H1 (cell line): Measurements from ENCODE around the gene SLC36A2. TPM values are rescaled to one million over a fixed set of nuclear protein-coding genes. Genes with fewer than 3 reads are reported as not detected.

Source experiments
- CTCF ChIA-PET: fragments of 300-600 bp; sonication (Branson Sonifier 250); formaldehyde crosslinking; loops from one replicate; lab custom pipeline; 2021; ENCODE audit not compliant: partially characterized antibody; lab: Charles Lee
- POLR2A ChIA-PET: fragments of 300-600 bp; sonication (Branson Sonifier 250); formaldehyde crosslinking; loops from one replicate; lab custom pipeline; 2021; ENCODE audit warnings: inconsistent platforms; ENCODE audit not compliant: partially characterized antibody; lab: Charles Lee
- DNase-seq, 2 experiments: peaks; one replicate each; pipeline versions ENCODE4 v3.0.0 to v3.0.0-alpha.2; 2010 to 2022; ENCODE audit warnings: low spot score in 2 of 2, low read depth in 1 of 2, mixed read lengths in 1 of 2
- FAIRE-seq: peaks from 2 replicates; lab custom pipeline; 2011; peaks lifted over from hg19 to GRCh38; lab: Jason Lieb, UNC
- H2AFZ ChIP-seq: 2 replicates; pipeline ENCODE4 v1.8.1; 2012; ENCODE audit warnings: low read length, inconsistent platforms
- H2AK5ac ChIP-seq: 2 replicates; pipeline ENCODE4 v1.6.1; 2013; ENCODE audit warnings: low read depth, low read length
- H2BK120ac ChIP-seq: replicated peaks from 2 replicates; pipeline ENCODE3; 2013; ENCODE audit warnings: low read depth, low read length, inconsistent platforms
- H2BK12ac ChIP-seq: 2 replicates; pipeline ENCODE4 v1.6.1; 2013; ENCODE audit warnings: low read depth, low read length
- H2BK15ac ChIP-seq: 2 replicates; pipeline ENCODE4 v1.6.1; 2013; ENCODE audit warnings: low read length
- H2BK20ac ChIP-seq: 2 replicates; pipeline ENCODE4 v1.6.1; 2013; ENCODE audit warnings: low read length
- H2BK5ac ChIP-seq: 2 replicates; pipeline ENCODE4 v1.6.1; 2013; ENCODE audit warnings: low read depth, low read length
- H3K14ac ChIP-seq: 2 replicates; pipeline ENCODE4 v1.6.1; 2013; ENCODE audit warnings: inconsistent platforms; ENCODE audit not compliant: insufficient read length
- H3K18ac ChIP-seq: 2 replicates; pipeline ENCODE4 v1.6.1; 2013; ENCODE audit warnings: low read length; ENCODE audit errors: extremely low read depth
- H3K23ac ChIP-seq: 2 replicates; pipeline ENCODE4 v1.6.1; 2013; ENCODE audit warnings: inconsistent platforms; ENCODE audit not compliant: insufficient read length
- H3K23me2 ChIP-seq: 2 replicates; pipeline ENCODE4 v1.6.1; 2013; ENCODE audit warnings: low read depth, low read length
- H3K27ac ChIP-seq: 2 replicates; pipeline ENCODE4 v1.6.1; 2011; ENCODE audit warnings: low read depth, low read length, inconsistent platforms
- H3K27me3 ChIP-seq, 4 experiments: replicated peaks in 1 of 4; 1 replicate in 1 of 4; 2 replicates in 3 of 4; pipeline versions ENCODE4 v1.6.1 to v1.8.1; 2011 to 2013; ENCODE audit warnings: low read length in 3 of 4, mild to moderate bottlenecking in 3 of 4, inconsistent platforms in 2 of 4, mixed read lengths in 2 of 4, moderate library complexity in 1 of 4; ENCODE audit not compliant: control insufficient read depth in 3 of 4, insufficient read depth in 3 of 4; ENCODE audit errors: extremely low read depth in 1 of 4
- H3K36me3 ChIP-seq, 4 experiments: 2 replicates each; pipeline versions ENCODE4 v1.6.1 to v1.8.1; 2011 to 2013; ENCODE audit warnings: mild to moderate bottlenecking in 4 of 4, low read length in 3 of 4, moderate library complexity in 2 of 4, control low read depth in 1 of 4, inconsistent platforms in 1 of 4; ENCODE audit not compliant: insufficient read depth in 4 of 4, control insufficient read depth in 2 of 4
- H3K4ac ChIP-seq: replicated peaks from 2 replicates; pipeline ENCODE3; 2013; ENCODE audit warnings: low read length, low read depth, mixed read lengths, inconsistent platforms; ENCODE audit not compliant: insufficient read length
- H3K4me1 ChIP-seq, 4 experiments: replicated peaks in 1 of 4; 1 replicate in 1 of 4; 2 replicates in 3 of 4; pipeline versions ENCODE4 v1.6.1 to v1.8.1; 2011 to 2013; ENCODE audit warnings: low read length in 3 of 4, inconsistent platforms in 2 of 4, mixed read lengths in 1 of 4; ENCODE audit not compliant: insufficient read depth in 4 of 4, control insufficient read depth in 3 of 4
- H3K4me2 ChIP-seq, 2 experiments: 2 replicates each; pipeline versions ENCODE4 v1.6.1 to v1.8.1; 2011 to 2013; ENCODE audit warnings: low read depth in 2 of 2, low read length in 2 of 2, control low read depth in 1 of 2, inconsistent platforms in 1 of 2, mild to moderate bottlenecking in 1 of 2; ENCODE audit not compliant: insufficient read depth in 1 of 2
- H3K4me3 ChIP-seq, 4 experiments: fragments of 200-600, 300-600 bp in 1 of 4; sonication (generic), shearing (Covaris generic), sonication (Bioruptor Twin) in 1 of 4; 2 replicates each; pipeline versions ENCODE4 v1.5.1 to v1.8.1; 2011 to 2016; ENCODE audit warnings: low read length in 4 of 4, low read depth in 3 of 4, control low read depth in 2 of 4, inconsistent platforms in 2 of 4, mild to moderate bottlenecking in 2 of 4, mixed read lengths in 1 of 4, moderate library complexity in 1 of 4; ENCODE audit not compliant: insufficient read depth in 2 of 4; ENCODE audit errors: extremely low read depth in 1 of 4
- H3K56ac ChIP-seq: replicated peaks from 2 replicates; pipeline ENCODE3; 2013; ENCODE audit warnings: low read depth, mild to moderate bottlenecking, mixed read lengths, low read length, inconsistent platforms; ENCODE audit not compliant: insufficient read length
- H3K79me1 ChIP-seq: 2 replicates; pipeline ENCODE4 v1.6.1; 2013; ENCODE audit warnings: low read depth, low read length, control low read depth
- H3K79me2 ChIP-seq, 2 experiments: 2 replicates each; pipeline versions ENCODE4 v1.6.1 to v1.8.1; 2012 to 2013; ENCODE audit warnings: low read length in 2 of 2, mild to moderate bottlenecking in 2 of 2, inconsistent platforms in 1 of 2; ENCODE audit not compliant: insufficient read depth in 2 of 2, control insufficient read depth in 1 of 2
- H3K9ac ChIP-seq, 4 experiments: replicated peaks in 1 of 4; 1 replicate in 1 of 4; 2 replicates in 3 of 4; pipeline versions ENCODE4 v1.6.1 to v1.8.1; 2011 to 2013; ENCODE audit warnings: low read depth in 3 of 4, low read length in 3 of 4, control low read depth in 2 of 4, mild to moderate bottlenecking in 2 of 4, moderate library complexity in 2 of 4, inconsistent platforms in 1 of 4; ENCODE audit errors: extremely low read depth in 1 of 4
- H3K9me3 ChIP-seq, 2 experiments: 2 replicates each; pipeline versions ENCODE4 v1.6.1 to v1.8.1; 2012 to 2013; ENCODE audit warnings: mild to moderate bottlenecking in 2 of 2, moderate library complexity in 2 of 2, control low read depth in 1 of 2, inconsistent platforms in 1 of 2, low read depth in 1 of 2, low read length in 1 of 2, mixed read lengths in 1 of 2; ENCODE audit not compliant: insufficient read depth in 2 of 2
- H4K20me1 ChIP-seq, 2 experiments: replicated peaks in 1 of 2; 2 replicates each; pipeline versions ENCODE3 to v1.8.1; 2011 to 2013; ENCODE audit warnings: inconsistent platforms in 2 of 2, low read length in 2 of 2, mild to moderate bottlenecking in 1 of 2; ENCODE audit not compliant: insufficient read depth in 2 of 2, control insufficient read depth in 1 of 2
- H4K5ac ChIP-seq: 2 replicates; pipeline ENCODE4 v1.6.1; 2013; ENCODE audit warnings: low read length, low read depth, mixed read lengths, inconsistent platforms; ENCODE audit not compliant: insufficient read length
- H4K8ac ChIP-seq: 2 replicates; pipeline ENCODE4 v1.8.0; 2013; ENCODE audit warnings: mild to moderate bottlenecking, moderate library complexity, low read length, inconsistent platforms; ENCODE audit not compliant: insufficient read depth; ENCODE audit errors: extremely low read depth
- H4K91ac ChIP-seq: replicated peaks from 2 replicates; pipeline ENCODE3; 2013; ENCODE audit warnings: low read length, mixed read lengths, inconsistent platforms; ENCODE audit not compliant: insufficient read length
- CEBPB ChIP-seq: IDR thresholded peaks from 2 replicates; pipeline ENCODE4 v1.6.1; 2012; ENCODE audit warnings: low read depth, low read length
- CTCF ChIP-seq, 3 experiments: IDR thresholded peaks; 1 replicate in 2 of 3; 2 replicates in 1 of 3; pipeline versions ENCODE4 v1.5.1 to v1.6.1; 2011; ENCODE audit warnings: low read length in 3 of 3, mild to moderate bottlenecking in 3 of 3, inconsistent platforms in 2 of 3, low read depth in 1 of 3, moderate library complexity in 1 of 3; ENCODE audit not compliant: insufficient read depth in 1 of 3; ENCODE audit errors: control extremely low read depth in 1 of 3
- MAX ChIP-seq: IDR thresholded peaks from 2 replicates; pipeline ENCODE4 v1.6.1; 2012; ENCODE audit warnings: inconsistent platforms
- POU5F1 ChIP-seq: IDR thresholded peaks from 2 replicates; pipeline ENCODE4 v1.6.1; 2011; ENCODE audit warnings: low read depth, mild to moderate bottlenecking, low read length, moderate library complexity
- RAD21 ChIP-seq, 2 experiments: IDR thresholded peaks in 1 of 2; conservative IDR thresholded peaks in 1 of 2; 2 replicates each; pipeline ENCODE4 v1.6.1; 2011; ENCODE audit warnings: low read depth in 2 of 2, low read length in 2 of 2, improper control_type of control experiment in 1 of 2, inconsistent platforms in 1 of 2, mild to moderate bottlenecking in 1 of 2, moderate library complexity in 1 of 2
- WGBS, 2 experiments: shearing (Covaris generic) in 1 of 2; methylation state at CpG; one replicate each; pipeline versions ENCODE4 v1.1.6 to v1.1.7; 2013 to 2015; ENCODE audit warnings: low lambda C conversion rate in 2 of 2, mixed read lengths in 2 of 2, inconsistent platforms in 1 of 2, low coverage in 1 of 2, missing lambda C conversion rate in 1 of 2; ENCODE audit not compliant: insufficient replicate concordance in 2 of 2, insufficient coverage in 1 of 2, insufficient read length in 1 of 2; ENCODE audit errors: extremely low coverage in 1 of 2, missing lambda C conversion rate in 1 of 2; 5-methylcytosine and 5-hydroxymethylcytosine counted together
- polyA plus RNA-seq, 7 experiments: library from polyadenylated mRNA; depleted of rRNA in 3 of 7; stranded (reverse) in 5 of 7; unstranded in 2 of 7; fragments of >200 nt in 5 of 7; fragments of 200-250 nt in 2 of 7; gene quantifications; 1 replicate in 5 of 7; 2 replicates in 1 of 7; 4 replicates in 1 of 7; pipeline versions ENCODE4 v1.2.1 to v1.2.3, GENCODE V29; 2011 to 2013; ENCODE audit warnings: missing spikeins in 2 of 7, mixed read lengths in 2 of 7
- total RNA-seq: library from RNA; stranded (reverse); fragmentation: NEBNext Ultra II Directional; extraction: Animal tissue kit (Norgen Biotek cat#: 25700); gene quantifications from 2 replicates; pipeline ENCODE4 v1.2.1, GENCODE V29; 2021

The SLC36A2 gene
- total and polyA plus RNA-seq, 2 of the 8 experiments (the other 6 are each of a cell fraction or from before 2014, with no cell fraction given), result 0.30 TPM; not detected in 1

- Histone ChIP-seq H4K5ac (no peak overlapping the region), H3K9ac (no peak overlapping the region), H3K23me2 (no peaks in the 10 kb centered on the region), H4K20me1 (no peaks in the 10 kb centered on the region), H3K27ac (no peak overlapping the region), H3K79me1 (no peaks in the 10 kb centered on the region), H2BK120ac (no peak overlapping the region), H4K8ac (no peak overlapping the region), H3K4me2 (no peak overlapping the region), H3K4me3 (no peak overlapping the region), H4K91ac (no peak overlapping the region), H2BK20ac (no peak overlapping the region), H3K79me2 (no peaks in the 10 kb centered on the region), H3K36me3 (no peaks in the 10 kb centered on the region), H3K18ac (no peak overlapping the region), H3K23ac (no peak overlapping the region), H2BK12ac (no peak overlapping the region), H2AFZ (peak overlapping the region; percentile 84), H3K27me3 (no peaks in the 10 kb centered on the region), H3K4me1 (peaks cover 0 to 3% (median 0%) of the 10 kb centered on the region in 4 experiments; a peak in 2 of 7 replicates), H3K4ac (no peak overlapping the region), H2BK15ac (no peak overlapping the region), H2BK5ac (no peak overlapping the region), H3K14ac (no peak overlapping the region), H3K56ac (no peak overlapping the region), H3K9me3 (no peaks in the 10 kb centered on the region), H2AK5ac (no peak overlapping the region)
- FAIRE-seq, result peak; percentile 58
- WGBS, 2 experiments, result 64% methylated on average over 6 of the region's 6 CpGs; no CpG with 5 or more reads in 1 of the 2 experiments
- ChIA-PET POLR2A (no interaction called here), CTCF (interaction anchor here (0.6 to 2.6 kb wide), 15 partner anchors 10 to 250 kb away, joined by 3 to 11 read pairs (median 3); no protein-coding TSS in a partner anchor)
- no peak for DNase-seq
- TF ChIP-seq RAD21 (IDR thresholded peaks at IDR 0.05 in 1 of 2, conservative IDR thresholded peaks at IDR 0.05 in 1 of 2; ENCODE audit: low read depth in 2 of 2, low read length in 2 of 2) (peak; percentile 35 to 56; a peak in 3 of 4 replicates), MAX (no peak), POU5F1 (no peak), CTCF (IDR thresholded peaks at IDR 0.05; ENCODE audit: control extremely low read depth in 1 of 3, insufficient read depth in 1 of 3, low read depth in 1 of 3, low read length in 3 of 3) (peak; percentile 2 to 64 (median 48); a peak in 3 of 4 replicates), CEBPB (peak; percentile 12; the same call in 1 of the 2 replicates)
These were observed 49.1 kb downstream of the SLC36A2 start for GRCh38 chr5:151298063-151298855.
